ENCODE measurements around the gene UCKL1.
A peak's percentile ranks its signal among the peaks of the same experiment; 100 is the strongest.

The UCKL1 gene

GRCh38 chr20:63958964-63959698 lies 2.9 kb upstream of the UCKL1 start:
- DNase-seq (ENCODE audit: low spot score): no peak

- DNase-seq (ENCODE audit: low spot score): no peak
Measured at GRCh38 chr20:63958471-63958870, 2.3 kb upstream of the UCKL1 start.

- DNase-seq (ENCODE audit: low spot score): no peak
Measured at GRCh38 chr20:63957690-63958441, 1.6 kb upstream of the UCKL1 start.

GRCh38 chr20:63957004-63957689 lies 931 bp upstream of the UCKL1 start:
- DNase-seq (ENCODE audit: low spot score): peak; percentile 74

GRCh38 chr20:63956664-63957003 lies 418 bp upstream of the UCKL1 start:
- no peak for DNase-seq (ENCODE audit: low spot score)

GRCh38 chr20:63955281-63955826 lies 862 bp downstream of the UCKL1 start:
- no peak for DNase-seq (ENCODE audit: low spot score)

- DNase-seq (ENCODE audit: low spot score): no peak
Measured at GRCh38 chr20:63953764-63954429, 2.3 kb downstream of the UCKL1 start.

GRCh38 chr20:63952769-63953168 lies 3.4 kb downstream of the UCKL1 start:
- no peak for DNase-seq (ENCODE audit: low spot score)

GRCh38 chr20:63952210-63952535 lies 4.0 kb downstream of the UCKL1 start:
- DNase-seq (ENCODE audit: low spot score): no peak

GRCh38 chr20:63951398-63952209 lies 4.6 kb downstream of the UCKL1 start:
- no peak for DNase-seq (ENCODE audit: low spot score)

GRCh38 chr20:63950701-63951397 lies 5.4 kb downstream of the UCKL1 start:
- DNase-seq (ENCODE audit: low spot score): no peak

- peak; percentile 66 for DNase-seq (ENCODE audit: low spot score)
Measured at GRCh38 chr20:63947638-63948456, 8.4 kb downstream of the UCKL1 start.

GRCh38 chr20:63946986-63947637 lies 9.1 kb downstream of the UCKL1 start:
- no peak for DNase-seq (ENCODE audit: low spot score)

GRCh38 chr20:63945921-63946920 lies 10.0 kb downstream of the UCKL1 start:
- no peak for DNase-seq (ENCODE audit: low spot score)

GRCh38 chr20:63945031-63945658 lies 11.1 kb downstream of the UCKL1 start:
- no peak for DNase-seq (ENCODE audit: low spot score)

- no peak for DNase-seq (ENCODE audit: low spot score)
Measured at GRCh38 chr20:63944078-63944941, 11.9 kb downstream of the UCKL1 start.

- no peak for DNase-seq (ENCODE audit: low spot score)
Measured at GRCh38 chr20:63943808-63944077, 12.5 kb downstream of the UCKL1 start.

Measured in cerebellar cortex (tissue), 1 donor.